Measurements from ENCODE around the gene FXYD7. TPM values are rescaled to one million over a fixed set of nuclear protein-coding genes. Genes with fewer than 3 reads are reported as not detected.

Gene FXYD7
- total and polyA plus RNA-seq, 9 donors, result 0.30 to 2.8 (median 0.80) TPM; not detected in 2

GRCh38 chr19:35133826-35134225 is 9.2 kb upstream of the FXYD7 start:
- intact Hi-C loops (cut with DNase I), result no loop called here
- Histone ChIP-seq H3K4me1 (ENCODE audit: insufficient read depth) (peaks cover under 1% of the 10 kb centered on the region), H3K4me3 (no peak overlapping the region)

GRCh38 chr19:35134601-35135242 is 8.3 kb upstream of the FXYD7 start, which contains the start of gene LGI4:
Gene LGI4 (minus strand): TSS chr19:35135059. CDS start chr19:35134680, 379 bp downstream.
- no peak for TF ChIP-seq POLR2A (IDR thresholded peaks at IDR 0.05)
- no peak for TF ChIP-seq CTCF (IDR thresholded peaks at IDR 0.05)
- TF ChIP-seq EP300 (IDR thresholded peaks at IDR 0.05), result no peak
- H3K4me3 ChIP-seq, result peak within 1 kb of the TSS; percentile 27
- intact Hi-C loops (cut with DNase I), result no loop called here

More at GRCh38 chr19:35133826-35134225, 9.2 kb upstream of the FXYD7 start:
- no peaks in the 10 kb centered on the region for H3K36me3 ChIP-seq
- H3K27ac ChIP-seq, result peak overlapping the region in 1 of 2 donors; percentile 78
- TF ChIP-seq EP300 (IDR thresholded peaks at IDR 0.05), result no peak
- TF ChIP-seq CTCF (IDR thresholded peaks at IDR 0.05), result no peak
- no peak for TF ChIP-seq POLR2A (IDR thresholded peaks at IDR 0.05)
- WGBS, 3 donors, result 56 to 62% (median 57%) methylated on average over 11 of the region's 11 CpGs
- H3K9me3 ChIP-seq, result no peaks in the 10 kb centered on the region
- DNase-seq, result no peak
- H3K27me3 ChIP-seq, result no peaks in the 10 kb centered on the region

GRCh38 chr19:35135389-35135909 is 7.6 kb upstream of the FXYD7 start:
- peak overlapping the region; percentile 70 to 78 for H3K27ac ChIP-seq
- WGBS, 3 donors, result 0 to 3% (median 0%) methylated on average over 5 to 7 of the region's 7 CpGs
- no peaks in the 10 kb centered on the region for H3K27me3 ChIP-seq
- peaks cover 12% of the 10 kb centered on the region for H3K4me1 ChIP-seq (ENCODE audit: insufficient read depth)
- peak overlapping the region; percentile 27 for H3K4me3 ChIP-seq
- peak; percentile 69 to 91 (median 85) for DNase-seq
- H3K36me3 ChIP-seq, result no peaks in the 10 kb centered on the region
- TF ChIP-seq EP300 (IDR thresholded peaks at IDR 0.05) (no peak), CTCF (IDR thresholded peaks at IDR 0.05) (peak; percentile 80 to 94 (median 88))
- no peaks in the 10 kb centered on the region for H3K9me3 ChIP-seq
- intact Hi-C loops (cut with DNase I), result no loop called here

More at GRCh38 chr19:35134601-35135242, 8.3 kb upstream of the FXYD7 start, which contains the start of gene LGI4:
- 33 to 54% (median 53%) methylated on average over 14 to 15 of the region's 15 CpGs for WGBS, 3 donors
- DNase-seq, result no peak
- peaks cover 5% of the 10 kb centered on the region for H3K4me1 ChIP-seq (ENCODE audit: insufficient read depth)
- no peaks in the 10 kb centered on the region for H3K27me3 ChIP-seq
- peak within 1 kb of the TSS; percentile 70 to 78 for H3K27ac ChIP-seq
- H3K36me3 ChIP-seq, result no peaks in the 10 kb centered on the region
- H3K9me3 ChIP-seq, result no peaks in the 10 kb centered on the region

- 62 to 66% (median 65%) methylated on average over 11 of the region's 11 CpGs for WGBS, 3 donors
- DNase-seq, result no peak
- Histone ChIP-seq H3K4me1 (ENCODE audit: insufficient read depth) (peaks cover 12% of the 10 kb centered on the region), H3K9me3 (no peaks in the 10 kb centered on the region), H3K4me3 (no peak overlapping the region), H3K27me3 (no peaks in the 10 kb centered on the region), H3K36me3 (no peaks in the 10 kb centered on the region), H3K27ac (no peak overlapping the region)
- TF ChIP-seq CTCF (IDR thresholded peaks at IDR 0.05), result no peak
- TF ChIP-seq EP300 (IDR thresholded peaks at IDR 0.05), result no peak
- TF ChIP-seq POLR2A (IDR thresholded peaks at IDR 0.05), result no peak
- intact Hi-C loops (cut with DNase I), result no loop called here
Measured at GRCh38 chr19:35136231-35136630, 6.8 kb upstream of the FXYD7 start.
